Measurements from ENCODE around the gene LRIG3.
"Not testable (repeated sequence)": the region's sequence is repeated elsewhere in the genome, so short reads cannot be mapped to it uniquely, and the experiment has no call there.

The LRIG3 gene

DNA sequence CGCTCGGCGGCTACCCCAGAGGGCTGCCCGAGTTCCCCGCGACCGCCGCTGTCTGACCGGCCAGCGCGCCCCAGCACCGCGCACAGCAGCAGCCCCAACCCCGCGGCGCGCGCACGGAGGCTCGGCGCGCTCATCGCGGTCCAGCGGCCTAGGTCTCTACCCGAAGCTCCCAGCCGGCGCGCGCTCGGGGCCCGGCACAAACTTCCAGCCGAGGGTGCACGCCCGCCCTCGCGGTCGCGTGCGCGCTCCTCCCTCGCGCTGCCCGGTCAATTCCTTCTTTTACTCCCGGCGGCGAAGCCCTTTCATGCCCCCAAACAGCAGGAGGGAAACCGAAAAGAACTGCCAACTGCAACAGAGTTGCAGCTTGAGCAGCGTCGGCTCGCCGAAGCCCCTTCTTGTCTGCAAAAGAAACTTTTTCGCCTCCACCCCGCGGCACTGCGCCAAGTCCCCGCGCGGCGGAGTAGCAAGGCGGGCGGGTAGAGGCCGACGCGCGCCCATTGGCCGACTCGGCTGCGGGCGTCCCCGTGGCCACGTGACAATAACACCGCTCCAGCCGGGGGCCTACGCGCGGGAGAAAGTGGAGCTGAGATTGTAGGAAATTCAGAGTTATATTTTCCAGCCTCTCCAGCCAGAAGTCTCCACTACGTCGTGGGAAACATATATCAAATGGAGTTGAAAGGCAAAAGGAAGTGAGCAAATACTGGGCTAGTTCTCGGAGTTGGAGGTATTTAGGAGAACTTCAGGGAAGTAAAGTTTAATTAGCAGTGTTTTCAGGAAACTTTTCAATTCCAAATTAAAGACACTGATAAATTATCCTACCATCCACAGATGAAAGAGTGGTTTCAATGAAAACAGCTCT is at the start of gene LRIG3:
Gene LRIG3 (minus strand): TSS at position 403 of the 859 bp plus-strand sequence. CDS start 269 bp downstream, at position 134.
- peak; percentile 75 for ATAC-seq
- Mint-ChIP-seq H3K4me3 (peak within 1 kb of the TSS; percentile 80), H3K4me1 (no peaks in the 10 kb centered on the region), H3K36me3 (no peaks in the 10 kb centered on the region), H3K27me3 (peaks cover 43% of the 10 kb centered on the region), H3K9me3 (peaks cover 2% of the 10 kb centered on the region), H3K27ac (no peak within 1 kb of the TSS)

DNA sequence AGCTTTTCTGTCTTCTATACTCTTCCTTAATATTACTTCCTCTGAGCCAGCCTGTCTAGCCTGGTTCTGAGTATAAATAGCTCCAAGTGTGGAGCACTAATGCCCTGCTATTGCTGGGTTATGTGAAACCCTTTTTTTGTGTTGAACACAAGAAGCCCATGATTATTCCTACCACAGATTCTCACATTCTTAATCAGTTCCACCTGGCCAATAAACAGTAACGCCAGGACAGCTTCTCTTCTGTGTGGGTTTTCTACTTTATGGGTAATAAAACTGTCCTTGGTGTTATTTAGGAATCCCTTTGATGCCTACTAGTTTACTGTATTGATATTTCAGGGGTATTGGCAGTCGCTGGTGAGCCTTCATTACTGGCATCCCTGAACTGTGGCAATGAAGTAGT is 48.9 kb upstream of the LRIG3 start:
- H3K4me3 Mint-ChIP-seq, result no peak overlapping the region
- H3K27ac Mint-ChIP-seq, result no peak overlapping the region
- H3K9me3 Mint-ChIP-seq, result no peaks in the 10 kb centered on the region
- no peaks in the 10 kb centered on the region for H3K4me1 Mint-ChIP-seq
- H3K36me3 Mint-ChIP-seq, result no peaks in the 10 kb centered on the region
- no peak for ATAC-seq
- no peaks in the 10 kb centered on the region for H3K27me3 Mint-ChIP-seq

- Mint-ChIP-seq H3K27ac (no peak overlapping the region), H3K36me3 (no peaks in the 10 kb centered on the region), H3K27me3 (no peaks in the 10 kb centered on the region), H3K4me3 (no peak overlapping the region), H3K9me3 (no peaks in the 10 kb centered on the region), H3K4me1 (no peaks in the 10 kb centered on the region)
- ATAC-seq, result no peak
These were observed 47.3 kb upstream of the LRIG3 start for GRCh38 chr12:58967561-58967960.

GRCh38 chr12:58966939-58967338 is 46.6 kb upstream of the LRIG3 start:
- Mint-ChIP-seq H3K4me3 (no peak overlapping the region), H3K4me1 (no peaks in the 10 kb centered on the region), H3K27me3 (no peaks in the 10 kb centered on the region), H3K9me3 (no peaks in the 10 kb centered on the region), H3K36me3 (no peaks in the 10 kb centered on the region), H3K27ac (no peak overlapping the region)
- ATAC-seq, result no peak

- no peak for ATAC-seq
These were observed 45.3 kb upstream of the LRIG3 start for GRCh38 chr12:58965568-58965967.

GRCh38 chr12:58963844-58964243 is 43.5 kb upstream of the LRIG3 start:
- Mint-ChIP-seq H3K9me3 (no peaks in the 10 kb centered on the region), H3K4me3 (no peak overlapping the region), H3K27me3 (no peaks in the 10 kb centered on the region), H3K36me3 (no peaks in the 10 kb centered on the region), H3K27ac (no peak overlapping the region), H3K4me1 (no peaks in the 10 kb centered on the region)
- ATAC-seq, result no peak

More at GRCh38 chr12:58965568-58965967, 45.3 kb upstream of the LRIG3 start:
- H3K27ac Mint-ChIP-seq, result no peak overlapping the region
- H3K36me3 Mint-ChIP-seq, result no peaks in the 10 kb centered on the region
- no peak overlapping the region for H3K4me3 Mint-ChIP-seq
- no peaks in the 10 kb centered on the region for H3K9me3 Mint-ChIP-seq
- no peaks in the 10 kb centered on the region for H3K4me1 Mint-ChIP-seq
- H3K27me3 Mint-ChIP-seq, result no peaks in the 10 kb centered on the region

DNA sequence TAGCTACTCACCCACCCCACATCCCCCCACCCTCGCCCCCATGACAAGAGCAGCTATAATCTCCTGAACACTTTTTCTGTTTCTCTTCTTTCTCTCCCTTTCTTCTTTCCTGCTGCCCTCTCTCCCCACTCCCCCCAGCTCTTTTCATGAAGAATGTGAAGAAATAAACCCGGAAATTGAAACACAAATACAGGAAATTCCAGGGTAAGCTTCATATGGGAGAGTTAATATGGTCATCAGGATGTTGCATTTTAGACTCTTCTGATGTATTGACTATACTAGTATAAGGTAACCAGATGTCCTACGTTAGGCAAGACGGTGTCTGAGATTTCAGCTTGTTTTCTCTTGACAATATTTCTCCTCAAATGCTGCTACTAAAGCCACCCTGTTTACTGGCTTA is 41.6 kb upstream of the LRIG3 start:
- no peak overlapping the region for H3K27ac Mint-ChIP-seq
- H3K36me3 Mint-ChIP-seq, result no peaks in the 10 kb centered on the region
- no peaks in the 10 kb centered on the region for H3K27me3 Mint-ChIP-seq
- no peaks in the 10 kb centered on the region for H3K9me3 Mint-ChIP-seq
- ATAC-seq, result no peak
- no peak overlapping the region for H3K4me3 Mint-ChIP-seq
- H3K4me1 Mint-ChIP-seq, result no peaks in the 10 kb centered on the region

GRCh38 chr12:58961166-58961565 is 40.9 kb upstream of the LRIG3 start:
- H3K27me3 Mint-ChIP-seq, result no peaks in the 10 kb centered on the region
- no peak overlapping the region for H3K27ac Mint-ChIP-seq
- no peak for ATAC-seq

GRCh38 chr12:58959639-58960300 is 39.5 kb upstream of the LRIG3 start:
- no peak for ATAC-seq
- Mint-ChIP-seq H3K27ac (no peak overlapping the region), H3K27me3 (no peaks in the 10 kb centered on the region), H3K36me3 (no peaks in the 10 kb centered on the region), H3K4me1 (no peaks in the 10 kb centered on the region), H3K9me3 (no peaks in the 10 kb centered on the region), H3K4me3 (no peak overlapping the region)

More at GRCh38 chr12:58961166-58961565, 40.9 kb upstream of the LRIG3 start:
- Mint-ChIP-seq H3K36me3 (no peaks in the 10 kb centered on the region), H3K9me3 (no peaks in the 10 kb centered on the region), H3K4me3 (no peak overlapping the region), H3K4me1 (no peaks in the 10 kb centered on the region)

- Mint-ChIP-seq H3K4me1 (no peaks in the 10 kb centered on the region), H3K4me3 (no peak overlapping the region), H3K9me3 (no peaks in the 10 kb centered on the region), H3K27me3 (no peaks in the 10 kb centered on the region), H3K36me3 (no peaks in the 10 kb centered on the region), H3K27ac (no peak overlapping the region)
- no peak for ATAC-seq
These were observed 37.0 kb upstream of the LRIG3 start for GRCh38 chr12:58957298-58957697.

GRCh38 chr12:58955849-58956248 is 35.5 kb upstream of the LRIG3 start:
- Mint-ChIP-seq H3K9me3 (no peaks in the 10 kb centered on the region), H3K27ac (no peak overlapping the region), H3K36me3 (no peaks in the 10 kb centered on the region), H3K4me3 (no peak overlapping the region), H3K27me3 (no peaks in the 10 kb centered on the region), H3K4me1 (no peaks in the 10 kb centered on the region)
- ATAC-seq, result no peak

GRCh38 chr12:58954002-58954401 is 33.7 kb upstream of the LRIG3 start:
- Mint-ChIP-seq H3K27ac (no peak overlapping the region), H3K4me1 (no peaks in the 10 kb centered on the region), H3K9me3 (peaks cover 3% of the 10 kb centered on the region), H3K36me3 (no peaks in the 10 kb centered on the region), H3K27me3 (no peaks in the 10 kb centered on the region), H3K4me3 (no peak overlapping the region)
- no peak for ATAC-seq

- no peaks in the 10 kb centered on the region for H3K4me1 Mint-ChIP-seq
- no peak overlapping the region for H3K27ac Mint-ChIP-seq
- no peaks in the 10 kb centered on the region for H3K36me3 Mint-ChIP-seq
- no peak for ATAC-seq
- H3K4me3 Mint-ChIP-seq, result no peak overlapping the region
- H3K9me3 Mint-ChIP-seq, result peaks cover 11% of the 10 kb centered on the region
- H3K27me3 Mint-ChIP-seq, result no peaks in the 10 kb centered on the region
These were observed 30.4 kb upstream of the LRIG3 start for GRCh38 chr12:58950739-58951100.

DNA sequence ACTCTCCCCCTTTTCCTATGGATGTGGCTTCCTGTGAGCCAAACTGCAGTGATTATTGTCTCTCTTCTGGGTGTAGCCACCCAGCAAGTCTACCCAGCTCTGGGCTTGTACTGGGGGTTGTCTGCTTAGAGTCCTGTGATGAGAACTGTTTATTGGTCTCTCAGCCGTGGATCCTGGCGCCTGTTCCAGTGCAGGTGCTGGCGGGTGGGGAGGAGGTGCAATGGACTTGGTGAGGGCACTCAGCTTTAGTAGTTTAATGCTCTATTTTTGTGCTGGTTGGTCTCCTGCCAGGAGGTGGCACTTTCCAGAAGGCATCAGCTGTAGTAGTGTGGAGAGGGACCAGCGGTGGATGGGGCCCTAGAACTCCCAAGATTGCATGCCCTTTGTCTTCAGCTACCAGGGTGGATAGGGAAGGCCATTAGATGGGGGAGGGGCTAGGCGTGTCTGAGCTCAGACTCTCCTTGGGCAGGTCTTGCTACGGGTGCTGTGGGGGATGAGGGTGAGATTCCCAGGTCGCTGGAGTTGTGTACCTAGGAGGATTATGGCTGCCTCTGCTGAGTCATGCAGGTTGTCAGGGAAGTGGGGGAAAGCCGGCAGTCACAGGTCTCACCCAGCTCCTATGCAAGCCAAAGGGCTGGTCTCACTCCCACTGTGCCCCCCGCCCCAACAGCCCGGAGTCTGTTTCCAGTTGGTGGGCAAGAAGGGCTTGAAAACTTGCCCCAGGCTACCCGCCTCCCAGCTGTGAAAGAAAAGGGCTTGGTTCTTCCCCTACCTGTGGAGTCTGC is 29.8 kb upstream of the LRIG3 start:
- H3K27ac Mint-ChIP-seq, H3K27me3 Mint-ChIP-seq, H3K4me1 Mint-ChIP-seq, H3K36me3 Mint-ChIP-seq, ATAC-seq, H3K4me3 Mint-ChIP-seq: not testable (repeated sequence)
- peaks cover 11% of the 10 kb centered on the region for H3K9me3 Mint-ChIP-seq

- no peak overlapping the region for H3K4me3 Mint-ChIP-seq
- H3K4me1 Mint-ChIP-seq, result no peaks in the 10 kb centered on the region
- H3K27ac Mint-ChIP-seq, result no peak overlapping the region
- ATAC-seq, result no peak
- H3K36me3 Mint-ChIP-seq, result no peaks in the 10 kb centered on the region
- H3K27me3 Mint-ChIP-seq, result no peaks in the 10 kb centered on the region
- peaks cover 5% of the 10 kb centered on the region for H3K9me3 Mint-ChIP-seq
These were observed 22.8 kb upstream of the LRIG3 start for GRCh38 chr12:58943079-58943478.

Measured in stimulated activated memory B cell treated with anti-CD40 and anti-IgM and Interleukin-4, amounts not matched to agents 10 μg/mL and 1 μg/mL and 100 μg/mL, for 72 hours (primary cell).